ENCODE measurements around the gene FUS. TPM values are rescaled to one million over a fixed set of nuclear protein-coding genes. Genes with fewer than 3 reads are reported as not detected.
A peak's percentile ranks its signal among the peaks of the same experiment; 100 is the strongest.

Gene FUS
- total and polyA plus RNA-seq, 9 of the 15 experiments (the other 6 are each of a cell fraction or from before 2014, with no cell fraction given), result 43.9 to 575 (median 87.2) TPM

DNA sequence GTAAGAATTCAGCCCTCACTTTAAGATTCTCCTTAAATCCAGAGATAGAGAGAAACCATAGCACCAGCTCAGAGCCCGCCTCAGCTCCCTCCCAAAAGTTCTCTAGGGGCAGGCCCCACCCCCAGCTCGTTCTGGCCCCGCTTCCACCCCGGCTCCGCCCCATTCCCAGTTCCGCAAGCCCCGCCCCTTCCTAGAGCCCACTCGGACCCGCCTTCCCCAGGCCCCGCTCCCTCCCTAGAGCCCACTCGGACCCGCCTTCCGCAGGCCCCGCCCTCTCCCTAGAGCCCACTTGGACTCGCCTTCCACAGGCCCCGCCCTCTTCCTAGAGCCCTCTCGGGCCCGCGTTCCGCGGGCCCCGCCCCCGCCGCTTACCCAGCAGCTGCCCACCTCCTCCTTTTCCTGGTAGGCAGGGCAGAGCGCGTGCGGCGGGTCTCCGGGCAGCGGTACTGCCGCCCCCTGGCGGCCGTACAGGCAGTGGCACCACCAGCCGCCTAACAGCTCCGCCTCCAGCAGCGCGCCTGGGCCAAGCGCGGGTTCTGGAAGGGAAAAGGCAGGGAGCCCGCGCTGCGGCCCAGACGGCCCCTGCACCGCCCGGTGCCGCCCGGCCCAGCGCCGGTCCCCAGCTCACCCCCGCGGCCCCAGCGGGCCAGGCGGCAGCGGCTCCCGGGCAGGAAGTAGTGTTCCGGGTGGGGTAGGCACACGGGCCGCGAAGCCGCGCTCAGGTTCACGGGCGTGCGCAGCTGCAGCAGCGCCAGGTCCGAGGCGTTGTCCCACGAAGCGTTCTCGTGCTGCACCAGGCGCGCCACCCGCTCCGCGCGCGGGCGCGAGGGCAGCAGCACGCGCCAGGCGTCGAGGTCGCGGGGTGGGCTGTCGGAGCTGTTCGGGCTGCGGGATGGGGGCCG is 37.6 kb upstream of the FUS start (continued):
- TF ChIP-seq SMARCE1 (IDR thresholded peaks at IDR 0.05) (no peak), KHSRP (IDR thresholded peaks at IDR 0.05) (no peak), ZNF197 (CRISPR knock-in tag; IDR thresholded peaks at IDR 0.05; ENCODE audit: low read depth) (no peak), ESRRB (CRISPR knock-in tag; IDR thresholded peaks at IDR 0.05; ENCODE audit: borderline replicate concordance) (no peak), MTA3 (IDR thresholded peaks at IDR 0.05; ENCODE audit: borderline replicate concordance) (peak; percentile 92), ZNF175 (CRISPR knock-in tag; IDR thresholded peaks at IDR 0.05; ENCODE audit: low read depth) (no peak), NFXL1 (CRISPR knock-in tag; IDR thresholded peaks at IDR 0.05) (no peak), HMG20A (CRISPR knock-in tag; conservative IDR thresholded peaks at IDR 0.05) (no peak), NFE2L1 (tag; IDR thresholded peaks at IDR 0.05; ENCODE audit: borderline replicate concordance, low read depth) (no peak), EP400 (IDR thresholded peaks at IDR 0.05) (peak; percentile 82; the same call in 1 of the 2 replicates), THRAP3 (IDR thresholded peaks at IDR 0.05; ENCODE audit: borderline replicate concordance) (no peak), SFPQ (IDR thresholded peaks at IDR 0.05; ENCODE audit: low read depth, low read length) (no peak), SNRNP70 (optimal IDR thresholded peaks at IDR 0.05; ENCODE audit: low read depth, low read length) (no peak), PCBP2 (IDR thresholded peaks at IDR 0.05; ENCODE audit: low read depth, low read length, poor library complexity, severe bottlenecking) (no peak), ARNT (IDR thresholded peaks at IDR 0.05) (no peak), RFX5 (IDR thresholded peaks at IDR 0.05; ENCODE audit: low read depth, low read length) (no peak), MCM3 (IDR thresholded peaks at IDR 0.05) (no peak), ZNF316 (IDR thresholded peaks at IDR 0.05) (no peak), STAT5A (IDR thresholded peaks at IDR 0.05; ENCODE audit: borderline replicate concordance, low read length) (no peak)
- TF ChIP-seq, protein P1, sequence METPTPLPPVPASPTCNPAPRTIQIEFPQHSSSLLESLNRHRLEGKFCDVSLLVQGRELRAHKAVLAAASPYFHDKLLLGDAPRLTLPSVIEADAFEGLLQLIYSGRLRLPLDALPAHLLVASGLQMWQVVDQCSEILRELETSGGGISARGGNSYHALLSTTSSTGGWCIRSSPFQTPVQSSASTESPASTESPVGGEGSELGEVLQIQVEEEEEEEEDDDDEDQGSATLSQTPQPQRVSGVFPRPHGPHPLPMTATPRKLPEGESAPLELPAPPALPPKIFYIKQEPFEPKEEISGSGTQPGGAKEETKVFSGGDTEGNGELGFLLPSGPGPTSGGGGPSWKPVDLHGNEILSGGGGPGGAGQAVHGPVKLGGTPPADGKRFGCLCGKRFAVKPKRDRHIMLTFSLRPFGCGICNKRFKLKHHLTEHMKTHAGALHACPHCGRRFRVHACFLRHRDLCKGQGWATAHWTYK (CRISPR knock-in tag; IDR thresholded peaks at IDR 0.05), result no peak
- TF ChIP-seq, protein P2, sequence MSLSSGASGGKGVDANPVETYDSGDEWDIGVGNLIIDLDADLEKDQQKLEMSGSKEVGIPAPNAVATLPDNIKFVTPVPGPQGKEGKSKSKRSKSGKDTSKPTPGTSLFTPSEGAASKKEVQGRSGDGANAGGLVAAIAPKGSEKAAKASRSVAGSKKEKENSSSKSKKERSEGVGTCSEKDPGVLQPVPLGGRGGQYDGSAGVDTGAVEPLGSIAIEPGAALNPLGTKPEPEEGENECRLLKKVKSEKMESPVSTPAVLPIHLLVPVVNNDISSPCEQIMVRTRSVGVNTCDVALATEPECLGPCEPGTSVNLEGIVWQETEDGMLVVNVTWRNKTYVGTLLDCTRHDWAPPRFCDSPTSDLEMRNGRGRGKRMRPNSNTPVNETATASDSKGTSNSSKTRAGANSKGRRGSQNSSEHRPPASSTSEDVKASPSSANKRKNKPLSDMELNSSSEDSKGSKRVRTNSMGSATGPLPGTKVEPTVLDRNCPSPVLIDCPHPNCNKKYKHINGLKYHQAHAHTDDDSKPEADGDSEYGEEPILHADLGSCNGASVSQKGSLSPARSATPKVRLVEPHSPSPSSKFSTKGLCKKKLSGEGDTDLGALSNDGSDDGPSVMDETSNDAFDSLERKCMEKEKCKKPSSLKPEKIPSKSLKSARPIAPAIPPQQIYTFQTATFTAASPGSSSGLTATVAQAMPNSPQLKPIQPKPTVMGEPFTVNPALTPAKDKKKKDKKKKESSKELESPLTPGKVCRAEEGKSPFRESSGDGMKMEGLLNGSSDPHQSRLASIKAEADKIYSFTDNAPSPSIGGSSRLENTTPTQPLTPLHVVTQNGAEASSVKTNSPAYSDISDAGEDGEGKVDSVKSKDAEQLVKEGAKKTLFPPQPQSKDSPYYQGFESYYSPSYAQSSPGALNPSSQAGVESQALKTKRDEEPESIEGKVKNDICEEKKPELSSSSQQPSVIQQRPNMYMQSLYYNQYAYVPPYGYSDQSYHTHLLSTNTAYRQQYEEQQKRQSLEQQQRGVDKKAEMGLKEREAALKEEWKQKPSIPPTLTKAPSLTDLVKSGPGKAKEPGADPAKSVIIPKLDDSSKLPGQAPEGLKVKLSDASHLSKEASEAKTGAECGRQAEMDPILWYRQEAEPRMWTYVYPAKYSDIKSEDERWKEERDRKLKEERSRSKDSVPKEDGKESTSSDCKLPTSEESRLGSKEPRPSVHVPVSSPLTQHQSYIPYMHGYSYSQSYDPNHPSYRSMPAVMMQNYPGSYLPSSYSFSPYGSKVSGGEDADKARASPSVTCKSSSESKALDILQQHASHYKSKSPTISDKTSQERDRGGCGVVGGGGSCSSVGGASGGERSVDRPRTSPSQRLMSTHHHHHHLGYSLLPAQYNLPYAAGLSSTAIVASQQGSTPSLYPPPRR (CRISPR knock-in tag; IDR thresholded peaks at IDR 0.05; ENCODE audit: borderline replicate concordance), result no peak
